ENCODE measurements around the gene GABRB2.
"Not testable (repeated sequence)": the region's sequence is repeated elsewhere in the genome, so short reads cannot be mapped to it uniquely, and the experiment has no call there.

The GABRB2 gene

DNA sequence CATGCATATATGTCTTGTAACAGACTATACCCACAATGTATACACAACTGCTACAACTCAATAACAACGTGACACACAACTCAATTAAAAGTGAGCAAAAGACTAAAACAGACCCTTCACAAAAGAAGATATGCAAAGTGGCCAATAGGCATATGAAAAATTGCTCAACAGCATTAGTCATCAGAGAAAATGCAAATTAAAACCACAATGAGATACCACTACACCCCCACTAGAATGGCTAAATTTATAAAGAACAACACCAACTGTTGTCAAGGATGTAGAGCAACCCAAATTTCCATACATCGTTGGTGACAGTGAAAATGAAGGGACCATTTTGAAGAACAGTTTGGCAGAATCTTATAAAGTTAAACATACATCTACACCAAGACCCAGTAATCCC lies 38.9 kb downstream of the GABRB2 start:
- Histone ChIP-seq H3K27ac (ENCODE audit: low read length) (no peak overlapping the region), H3K9ac (ENCODE audit: low read depth, low read length) (no peak overlapping the region), H3K4me1 (ENCODE audit: insufficient read depth, low read length) (no peaks in the 10 kb centered on the region), H3K79me2 (ENCODE audit: insufficient read depth, low read length) (no peaks in the 10 kb centered on the region), H3K4me3 (ENCODE audit: low read depth in 1 of 2, low read length in 2 of 2) (no peak overlapping the region), H3K27me3 (ENCODE audit: insufficient read depth, low read length, poor library complexity) (no peaks in the 10 kb centered on the region), H4K20me1 (ENCODE audit: insufficient read depth, low read length) (no peaks in the 10 kb centered on the region), H3K9me3 (ENCODE audit: insufficient read depth, low read length, severe bottlenecking) (no peaks in the 10 kb centered on the region), H3K36me3 (ENCODE audit: insufficient read depth, low read length) (no peaks in the 10 kb centered on the region), H3K4me2 (ENCODE audit: insufficient read depth, low read length) (no peak overlapping the region), H2AFZ (ENCODE audit: low read depth, low read length) (no peak overlapping the region)
- no peak for TF ChIP-seq EZH2 (IDR thresholded peaks at IDR 0.05; ENCODE audit: borderline replicate concordance, low read depth, low read length, severe bottlenecking)
- TF ChIP-seq, protein P1, sequence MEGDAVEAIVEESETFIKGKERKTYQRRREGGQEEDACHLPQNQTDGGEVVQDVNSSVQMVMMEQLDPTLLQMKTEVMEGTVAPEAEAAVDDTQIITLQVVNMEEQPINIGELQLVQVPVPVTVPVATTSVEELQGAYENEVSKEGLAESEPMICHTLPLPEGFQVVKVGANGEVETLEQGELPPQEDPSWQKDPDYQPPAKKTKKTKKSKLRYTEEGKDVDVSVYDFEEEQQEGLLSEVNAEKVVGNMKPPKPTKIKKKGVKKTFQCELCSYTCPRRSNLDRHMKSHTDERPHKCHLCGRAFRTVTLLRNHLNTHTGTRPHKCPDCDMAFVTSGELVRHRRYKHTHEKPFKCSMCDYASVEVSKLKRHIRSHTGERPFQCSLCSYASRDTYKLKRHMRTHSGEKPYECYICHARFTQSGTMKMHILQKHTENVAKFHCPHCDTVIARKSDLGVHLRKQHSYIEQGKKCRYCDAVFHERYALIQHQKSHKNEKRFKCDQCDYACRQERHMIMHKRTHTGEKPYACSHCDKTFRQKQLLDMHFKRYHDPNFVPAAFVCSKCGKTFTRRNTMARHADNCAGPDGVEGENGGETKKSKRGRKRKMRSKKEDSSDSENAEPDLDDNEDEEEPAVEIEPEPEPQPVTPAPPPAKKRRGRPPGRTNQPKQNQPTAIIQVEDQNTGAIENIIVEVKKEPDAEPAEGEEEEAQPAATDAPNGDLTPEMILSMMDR (IDR thresholded peaks at IDR 0.05; ENCODE audit: borderline replicate concordance, extremely low read depth, low read length, poor library complexity, severe bottlenecking): no peak
- no peak for DNase-seq
- ATAC-seq (ENCODE audit: insufficient read depth, low read depth): no peak

DNA sequence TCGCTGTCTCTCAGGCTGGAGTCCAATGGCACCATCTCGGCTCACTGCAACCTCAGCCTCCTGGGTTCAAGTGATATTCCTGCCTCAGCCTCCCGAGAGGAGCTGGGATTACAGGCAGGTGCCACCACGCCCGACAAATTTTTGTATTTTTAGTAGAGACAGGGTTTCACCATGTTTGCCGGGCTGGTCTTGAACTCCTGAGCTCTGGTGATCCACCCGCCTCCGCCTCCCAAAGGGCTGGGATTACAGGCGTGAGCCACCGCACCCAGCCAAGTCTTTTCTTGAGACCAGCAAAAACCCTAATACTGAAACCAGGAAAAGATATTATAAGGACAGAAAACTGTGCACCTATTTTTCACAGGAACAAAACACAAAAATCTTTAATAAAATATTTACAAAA lies 41.4 kb downstream of the GABRB2 start:
- not testable (repeated sequence) for H3K27me3 ChIP-seq (ENCODE audit: insufficient read depth, low read length, poor library complexity)

DNA sequence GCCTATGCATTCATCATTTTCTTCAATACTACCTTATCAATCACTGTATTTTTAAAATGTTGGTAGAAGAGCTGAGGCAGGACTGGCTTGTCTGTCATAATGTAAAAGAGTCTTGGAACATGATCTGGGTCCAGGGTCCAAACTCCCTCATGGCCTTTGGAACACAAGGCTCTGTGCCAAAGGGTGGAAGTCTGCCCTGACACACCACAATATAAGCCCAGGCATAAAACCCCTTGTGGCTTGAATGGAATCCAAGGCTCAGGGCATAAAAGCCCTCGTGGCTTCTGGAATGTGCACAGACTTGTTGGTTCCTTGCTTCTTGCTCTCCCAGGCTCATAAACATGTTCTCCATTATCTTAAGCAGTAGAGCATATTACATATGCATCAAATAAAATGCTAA lies 48.0 kb downstream of the GABRB2 start:
- no peak overlapping the region for H2AFZ ChIP-seq (ENCODE audit: low read depth, low read length)
- no peak for ATAC-seq (ENCODE audit: insufficient read depth, low read depth)
- DNase-seq: no peak
- H3K4me1 ChIP-seq (ENCODE audit: insufficient read depth, low read length): no peaks in the 10 kb centered on the region
- no peak overlapping the region for H3K27ac ChIP-seq (ENCODE audit: low read length)
- peaks cover 10% of the 10 kb centered on the region for H3K9me3 ChIP-seq (ENCODE audit: insufficient read depth, low read length, severe bottlenecking)
- H3K4me2 ChIP-seq (ENCODE audit: insufficient read depth, low read length): no peak overlapping the region
- no peak for TF ChIP-seq EZH2 (IDR thresholded peaks at IDR 0.05; ENCODE audit: borderline replicate concordance, low read depth, low read length, severe bottlenecking)
- TF ChIP-seq, protein P1 (IDR thresholded peaks at IDR 0.05; ENCODE audit: borderline replicate concordance, extremely low read depth, low read length, poor library complexity, severe bottlenecking): no peak
- H3K27me3 ChIP-seq (ENCODE audit: insufficient read depth, low read length, poor library complexity): no peaks in the 10 kb centered on the region
- H3K79me2 ChIP-seq (ENCODE audit: insufficient read depth, low read length): no peaks in the 10 kb centered on the region
- no peaks in the 10 kb centered on the region for H4K20me1 ChIP-seq (ENCODE audit: insufficient read depth, low read length)
- H3K36me3 ChIP-seq (ENCODE audit: insufficient read depth, low read length): no peaks in the 10 kb centered on the region
- H3K4me3 ChIP-seq (ENCODE audit: low read depth in 1 of 2, low read length in 2 of 2): no peak overlapping the region
- no peak overlapping the region for H3K9ac ChIP-seq (ENCODE audit: low read depth, low read length)

More for the DNA sequence above, 41.4 kb downstream of the GABRB2 start:
- H3K4me3 ChIP-seq (ENCODE audit: low read depth in 1 of 2, low read length in 2 of 2); H3K79me2 ChIP-seq (ENCODE audit: insufficient read depth, low read length); ATAC-seq (ENCODE audit: insufficient read depth, low read depth); H3K27ac ChIP-seq (ENCODE audit: low read length); H3K4me2 ChIP-seq (ENCODE audit: insufficient read depth, low read length); H3K36me3 ChIP-seq (ENCODE audit: insufficient read depth, low read length); H4K20me1 ChIP-seq (ENCODE audit: insufficient read depth, low read length); H3K9me3 ChIP-seq (ENCODE audit: insufficient read depth, low read length, severe bottlenecking); H3K9ac ChIP-seq (ENCODE audit: low read depth, low read length); H2AFZ ChIP-seq (ENCODE audit: low read depth, low read length); H3K4me1 ChIP-seq (ENCODE audit: insufficient read depth, low read length); DNase-seq: not testable (repeated sequence)

DNA sequence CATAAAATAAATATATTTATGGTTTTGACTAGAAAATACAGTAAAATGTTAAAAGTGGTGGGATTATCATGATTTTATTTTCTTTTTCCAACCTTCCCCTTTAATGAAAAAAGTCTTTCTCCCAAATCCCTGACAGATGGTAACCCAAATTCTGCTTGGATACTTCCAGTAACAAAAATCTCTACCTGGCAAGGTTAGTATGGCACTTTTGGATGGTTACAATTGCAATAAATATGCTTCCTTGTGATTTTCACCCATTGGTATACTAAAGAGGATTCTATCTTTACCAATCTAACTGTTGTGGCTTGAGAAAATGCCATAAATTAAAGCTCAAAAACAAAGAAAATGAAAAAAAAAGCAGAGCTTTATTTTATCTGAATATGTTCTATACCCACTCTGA lies 62.8 kb downstream of the GABRB2 start:
- ATAC-seq (ENCODE audit: insufficient read depth, low read depth) (no peak), DNase-seq (no peak)
- no peak overlapping the region for H3K27ac ChIP-seq (ENCODE audit: low read length)
- H4K20me1 ChIP-seq (ENCODE audit: insufficient read depth, low read length): no peaks in the 10 kb centered on the region
- H3K9ac ChIP-seq (ENCODE audit: low read depth, low read length): no peak overlapping the region
- no peaks in the 10 kb centered on the region for H3K9me3 ChIP-seq (ENCODE audit: insufficient read depth, low read length, severe bottlenecking)
- no peak overlapping the region for H2AFZ ChIP-seq (ENCODE audit: low read depth, low read length)
- no peaks in the 10 kb centered on the region for H3K79me2 ChIP-seq (ENCODE audit: insufficient read depth, low read length)
- TF ChIP-seq EZH2 (IDR thresholded peaks at IDR 0.05; ENCODE audit: borderline replicate concordance, low read depth, low read length, severe bottlenecking): no peak
- TF ChIP-seq, protein P1 (IDR thresholded peaks at IDR 0.05; ENCODE audit: borderline replicate concordance, extremely low read depth, low read length, poor library complexity, severe bottlenecking): no peak
- H3K27me3 ChIP-seq (ENCODE audit: insufficient read depth, low read length, poor library complexity): no peaks in the 10 kb centered on the region
- no peak overlapping the region for H3K4me2 ChIP-seq (ENCODE audit: insufficient read depth, low read length)
- H3K4me1 ChIP-seq (ENCODE audit: insufficient read depth, low read length): no peaks in the 10 kb centered on the region
- no peaks in the 10 kb centered on the region for H3K36me3 ChIP-seq (ENCODE audit: insufficient read depth, low read length)
- no peak overlapping the region for H3K4me3 ChIP-seq (ENCODE audit: low read depth in 1 of 2, low read length in 2 of 2)
